NCI-H1417 (cell line): ENCODE results near the gene FAM120A.

Experiments used
- DNase-seq, 3 experiments: peaks; one replicate each; lab custom pipeline; 2025; lab: John Stamatoyannopoulos, UW

Gene FAM120A

GRCh38 chr9:93594041-93594756 is 142.7 kb downstream of the FAM120A start:
- no peak for DNase-seq

- DNase-seq = no peak
These were observed 144.0 kb downstream of the FAM120A start for GRCh38 chr9:93595461-93595860.

- no peak for DNase-seq
These were observed 144.4 kb downstream of the FAM120A start for GRCh38 chr9:93595861-93596365.

- DNase-seq = no peak
These were observed 144.9 kb downstream of the FAM120A start for GRCh38 chr9:93596399-93596798.

GRCh38 chr9:93597142-93597706 is 145.7 kb downstream of the FAM120A start:
- no peak for DNase-seq

- DNase-seq = peak in 1 of 3 experiments; percentile 19
These were observed 146.6 kb downstream of the FAM120A start for GRCh38 chr9:93597871-93598646.

GRCh38 chr9:93598647-93599241 is 147.3 kb downstream of the FAM120A start:
- DNase-seq = peak in 1 of 3 experiments; percentile 60

- DNase-seq = peak in 2 of 3 experiments; percentile 70 to 83
These were observed 148.3 kb downstream of the FAM120A start for GRCh38 chr9:93599571-93600403.

- DNase-seq = peak in 2 of 3 experiments; percentile 87 to 93
These were observed 149.0 kb downstream of the FAM120A start for GRCh38 chr9:93600504-93600903.

GRCh38 chr9:93601063-93601462 is 149.6 kb downstream of the FAM120A start:
- no peak for DNase-seq

- no peak for DNase-seq
These were observed 150.2 kb downstream of the FAM120A start for GRCh38 chr9:93601666-93602065.

GRCh38 chr9:93603011-93603410 is 151.5 kb downstream of the FAM120A start:
- no peak for DNase-seq

- no peak for DNase-seq
These were observed 152.4 kb downstream of the FAM120A start for GRCh38 chr9:93603906-93604326.

- no peak for DNase-seq
These were observed 154.7 kb downstream of the FAM120A start for GRCh38 chr9:93606187-93606586.

- no peak for DNase-seq
These were observed 158.7 kb downstream of the FAM120A start for GRCh38 chr9:93610206-93610605.

GRCh38 chr9:93612052-93612795 is 160.7 kb downstream of the FAM120A start:
- no peak for DNase-seq

- DNase-seq = peak in 2 of 3 experiments; percentile 76 to 93
These were observed 161.3 kb downstream of the FAM120A start for GRCh38 chr9:93612796-93613154.

- no peak for DNase-seq
These were observed 161.7 kb downstream of the FAM120A start for GRCh38 chr9:93613174-93613573.

GRCh38 chr9:93613791-93614190 is 162.3 kb downstream of the FAM120A start:
- DNase-seq = no peak

- no peak for DNase-seq
These were observed 163.5 kb downstream of the FAM120A start for GRCh38 chr9:93614830-93615468.
